Loucy (cell line): Measurements from ENCODE around the gene OR2Z1.
"Not testable (repeated sequence)": the region's sequence is repeated elsewhere in the genome, so short reads cannot be mapped to it uniquely, and the experiment has no call there.

Source experiments
- H2AFZ ChIP-seq: fragments of 200-600 bp; sonication (generic); 2 replicates; pipeline ENCODE4 v1.6.0; 2016; ENCODE audit warnings: antibody characterized with exemption, mild to moderate bottlenecking, low read length, moderate library complexity
- H3F3A ChIP-seq: fragments of 200-600 bp; 2 replicates; pipeline ENCODE4 v1.6.0; 2016; ENCODE audit warnings: antibody characterized with exemption, low read depth, mild to moderate bottlenecking
- H3K27me3 ChIP-seq: fragments of 200-600 bp; sonication (generic); 2 replicates; pipeline ENCODE4 v1.6.1; 2014; ENCODE audit warnings: low read length, mild to moderate bottlenecking; ENCODE audit not compliant: insufficient read depth, poor library complexity, severe bottlenecking
- H3K36me3 ChIP-seq: fragments of 200-600 bp; sonication (generic); 2 replicates; pipeline ENCODE4 v1.6.1; 2016; ENCODE audit warnings: low read length; ENCODE audit not compliant: insufficient read depth
- H3K4me1 ChIP-seq: fragments of 200-600 bp; sonication (generic); 2 replicates; pipeline ENCODE4 v1.5.1; 2014; ENCODE audit warnings: low read length, mild to moderate bottlenecking; ENCODE audit not compliant: insufficient read depth, poor library complexity, severe bottlenecking
- H3K4me2 ChIP-seq: fragments of 200-600 bp; sonication (generic); 2 replicates; pipeline ENCODE4 v1.6.0; 2014; ENCODE audit warnings: antibody characterized with exemption, low read length, low read depth, mild to moderate bottlenecking; ENCODE audit not compliant: poor library complexity, severe bottlenecking
- H3K4me3 ChIP-seq: fragments of 200-600 bp; sonication (generic); 2 replicates; pipeline ENCODE4 v1.5.1; 2014; ENCODE audit warnings: low read length, mild to moderate bottlenecking, mixed read lengths; ENCODE audit not compliant: poor library complexity, severe bottlenecking
- H3K79me2 ChIP-seq: fragments of 200-600 bp; sonication (generic); 2 replicates; pipeline ENCODE4 v1.6.1; 2014; ENCODE audit warnings: low read length; ENCODE audit not compliant: insufficient read depth
- H3K9ac ChIP-seq: fragments of 200-600 bp; sonication (generic); 2 replicates; pipeline ENCODE4 v1.6.0; 2014; ENCODE audit warnings: mild to moderate bottlenecking, low read depth, low read length, moderate library complexity; ENCODE audit not compliant: poor library complexity, severe bottlenecking
- H3K9me2 ChIP-seq: fragments of 200-600 bp; sonication (generic); replicated peaks from 2 replicates; pipeline ENCODE4 v1.6.1; 2016; ENCODE audit warnings: low read depth, low read length, mixed read lengths
- H3K9me3 ChIP-seq: fragments of 200-600 bp; sonication (generic); 2 replicates; pipeline ENCODE4 v1.6.1; 2014; ENCODE audit warnings: mild to moderate bottlenecking, antibody characterized with exemption, low read length, low read depth; ENCODE audit not compliant: insufficient read depth
- H4K20me1 ChIP-seq: fragments of 200-600 bp; sonication (generic); 2 replicates; pipeline ENCODE4 v1.6.0; 2014; ENCODE audit warnings: antibody characterized with exemption, low read length, mild to moderate bottlenecking; ENCODE audit not compliant: insufficient read depth, poor library complexity, severe bottlenecking
- EZH2phosphoT487 ChIP-seq: fragments of 200-600 bp; IDR thresholded peaks from 2 replicates; pipeline ENCODE4 v1.6.1; 2018; ENCODE audit warnings: antibody characterized with exemption, mild to moderate bottlenecking, moderate library complexity, borderline replicate concordance
- TF ChIP-seq, protein P1 (sequence below): fragments of 200-600 bp; sonication (generic); conservative IDR thresholded peaks from 2 replicates; pipeline ENCODE4 v1.5.1; 2014; ENCODE audit warnings: mild to moderate bottlenecking, antibody characterized with exemption, low read length

The OR2Z1 gene

GRCh38 chr19:8738377-8738776 is 16.9 kb downstream of the OR2Z1 start:
- Histone ChIP-seq H3F3A (no peaks in the 10 kb centered on the region), H3K4me2 (no peak overlapping the region), H3K9ac (no peak overlapping the region), H3K79me2 (no peaks in the 10 kb centered on the region), H2AFZ (no peak overlapping the region), H3K4me1 (no peaks in the 10 kb centered on the region), H3K4me3 (no peak overlapping the region), H3K9me3 (no peaks in the 10 kb centered on the region), H3K27me3 (no peaks in the 10 kb centered on the region), H4K20me1 (no peaks in the 10 kb centered on the region), H3K36me3 (no peaks in the 10 kb centered on the region), H3K9me2 (no peaks in the 10 kb centered on the region)
- TF ChIP-seq, protein P1, sequence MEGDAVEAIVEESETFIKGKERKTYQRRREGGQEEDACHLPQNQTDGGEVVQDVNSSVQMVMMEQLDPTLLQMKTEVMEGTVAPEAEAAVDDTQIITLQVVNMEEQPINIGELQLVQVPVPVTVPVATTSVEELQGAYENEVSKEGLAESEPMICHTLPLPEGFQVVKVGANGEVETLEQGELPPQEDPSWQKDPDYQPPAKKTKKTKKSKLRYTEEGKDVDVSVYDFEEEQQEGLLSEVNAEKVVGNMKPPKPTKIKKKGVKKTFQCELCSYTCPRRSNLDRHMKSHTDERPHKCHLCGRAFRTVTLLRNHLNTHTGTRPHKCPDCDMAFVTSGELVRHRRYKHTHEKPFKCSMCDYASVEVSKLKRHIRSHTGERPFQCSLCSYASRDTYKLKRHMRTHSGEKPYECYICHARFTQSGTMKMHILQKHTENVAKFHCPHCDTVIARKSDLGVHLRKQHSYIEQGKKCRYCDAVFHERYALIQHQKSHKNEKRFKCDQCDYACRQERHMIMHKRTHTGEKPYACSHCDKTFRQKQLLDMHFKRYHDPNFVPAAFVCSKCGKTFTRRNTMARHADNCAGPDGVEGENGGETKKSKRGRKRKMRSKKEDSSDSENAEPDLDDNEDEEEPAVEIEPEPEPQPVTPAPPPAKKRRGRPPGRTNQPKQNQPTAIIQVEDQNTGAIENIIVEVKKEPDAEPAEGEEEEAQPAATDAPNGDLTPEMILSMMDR: no peak
- no peak for TF ChIP-seq EZH2phosphoT487

- not testable (repeated sequence) for H4K20me1 ChIP-seq, H3K4me2 ChIP-seq, H3K36me3 ChIP-seq, H3K4me3 ChIP-seq, H3K4me1 ChIP-seq, H3K9me3 ChIP-seq, H2AFZ ChIP-seq, H3K9ac ChIP-seq, H3K27me3 ChIP-seq, H3K79me2 ChIP-seq, H3K9me2 ChIP-seq, H3F3A ChIP-seq
Measured at GRCh38 chr19:8739291-8740065, 18.0 kb downstream of the OR2Z1 start.

DNA sequence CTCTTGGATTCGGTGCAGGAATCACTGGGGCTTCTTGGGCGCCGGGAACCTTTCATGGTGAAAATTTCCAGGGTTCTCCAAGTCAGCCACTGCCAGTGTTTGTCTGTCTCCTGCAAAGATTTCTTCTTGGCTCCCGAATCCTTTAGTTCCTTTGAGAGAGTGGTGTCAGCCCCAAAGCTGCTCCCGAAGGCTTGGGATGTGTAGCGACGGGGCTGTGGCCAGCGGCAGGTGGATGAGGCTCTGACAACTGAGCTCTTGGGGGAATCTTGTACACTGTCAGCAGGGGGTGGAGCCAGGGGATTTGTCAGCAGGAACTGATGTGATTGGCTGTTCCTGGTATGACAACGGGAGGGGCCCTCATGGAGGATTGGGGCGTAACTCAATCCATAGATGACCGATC is 45.8 kb downstream of the OR2Z1 start:
- H3K79me2 ChIP-seq, H3K36me3 ChIP-seq, H3K27me3 ChIP-seq, H3F3A ChIP-seq, H3K9me2 ChIP-seq, H2AFZ ChIP-seq, H4K20me1 ChIP-seq, H3K9ac ChIP-seq, H3K4me3 ChIP-seq, H3K4me1 ChIP-seq, H3K9me3 ChIP-seq, H3K4me2 ChIP-seq: not testable (repeated sequence)

GRCh38 chr19:8769265-8769664 is 47.8 kb downstream of the OR2Z1 start:
- H3K9me3 ChIP-seq, H3K4me1 ChIP-seq, H4K20me1 ChIP-seq, H2AFZ ChIP-seq, H3K36me3 ChIP-seq, H3K4me2 ChIP-seq, H3K9ac ChIP-seq, H3K79me2 ChIP-seq, H3K27me3 ChIP-seq, H3K9me2 ChIP-seq, H3K4me3 ChIP-seq, H3F3A ChIP-seq: not testable (repeated sequence)

GRCh38 chr19:8773587-8773986 is 52.2 kb downstream of the OR2Z1 start:
- H3K4me3 ChIP-seq, H3K9ac ChIP-seq, H3K4me2 ChIP-seq, H4K20me1 ChIP-seq, H3K36me3 ChIP-seq, H3K9me2 ChIP-seq, H3K79me2 ChIP-seq, H3F3A ChIP-seq, H3K27me3 ChIP-seq, H3K4me1 ChIP-seq, H3K9me3 ChIP-seq, H2AFZ ChIP-seq: not testable (repeated sequence)
